ENCODE data around the gene DIPK1B. TPM values are rescaled to one million over a fixed set of nuclear protein-coding genes. Genes with fewer than 3 reads are reported as not detected.
"Not testable (repeated sequence)": the region's sequence is repeated elsewhere in the genome, so short reads cannot be mapped to it uniquely, and the experiment has no call there.

DIPK1B gene
- polyA plus RNA-seq, 1 of the 3 experiments (the other 2 are of a cell fraction) = 24.5 TPM

DNA sequence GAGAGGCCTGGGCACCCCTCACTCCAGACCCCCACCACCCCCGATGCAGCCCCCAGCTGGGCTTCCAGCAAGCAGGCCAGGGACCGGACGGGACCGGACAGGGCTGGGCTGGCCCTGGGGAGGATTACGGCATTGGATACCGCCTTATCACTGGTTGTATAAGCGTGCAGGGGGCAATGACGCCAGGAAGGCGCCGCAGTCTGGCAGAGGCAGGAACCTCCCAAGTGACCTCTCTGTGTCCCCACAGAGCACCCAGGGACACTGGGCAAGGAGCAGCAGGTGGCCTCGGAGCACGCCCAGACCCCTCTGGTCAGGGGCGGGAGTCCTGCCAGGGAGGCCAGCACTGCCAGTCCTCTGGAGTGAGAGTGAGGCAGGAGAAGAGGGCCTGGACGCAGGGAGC lies 52.7 kb downstream of the DIPK1B start:
- H3K9ac ChIP-seq = no peak overlapping the region
- no peak overlapping the region for H2AFZ ChIP-seq (ENCODE audit: low read depth)
- H3K9me3 ChIP-seq = no peaks in the 10 kb centered on the region
- no peaks in the 10 kb centered on the region; the same call in 1 of the 2 replicates for H3K27me3 ChIP-seq (ENCODE audit: insufficient read depth)
- no peaks in the 10 kb centered on the region for H3F3A ChIP-seq (replicated peaks; ENCODE audit: insufficient read depth)
- no peaks in the 10 kb centered on the region for H3K79me2 ChIP-seq (ENCODE audit: insufficient read depth)
- no peaks in the 10 kb centered on the region for H4K20me1 ChIP-seq (ENCODE audit: insufficient read depth)
- no peak overlapping the region for H3K4me2 ChIP-seq
- no peaks in the 10 kb centered on the region for H3K9me2 ChIP-seq
- ChIA-PET CTCF (no interaction called here), POLR2A (no interaction called here)
- H3K36me3 ChIP-seq (replicated peaks in 1 of 2; ENCODE audit: control insufficient read depth in 1 of 2, insufficient read depth in 2 of 2, low read length in 1 of 2) = no peaks in the 10 kb centered on the region
- WGBS (ENCODE audit: low lambda C conversion rate) = 92% methylated on average over 1 of the region's 14 CpGs
- no peak overlapping the region for H3K27ac ChIP-seq (ENCODE audit: low read depth in 2 of 2, low read length in 1 of 2)
- DNase-seq = no peak
- peaks cover 0 to 14% of the 10 kb centered on the region in 2 experiments; a peak in 1 of 4 replicates for H3K4me1 ChIP-seq (ENCODE audit: control insufficient read depth in 1 of 2, insufficient read depth in 2 of 2, low read depth in 1 of 2, low read length in 1 of 2)
- H3K4me3 ChIP-seq (ENCODE audit: low read depth in 2 of 2, low read length in 1 of 2) = no peak overlapping the region
- TF ChIP-seq GABPA (IDR thresholded peaks at IDR 0.05; ENCODE audit: low read depth) (no peak), GATA2 (CRISPR knock-in tag; IDR thresholded peaks at IDR 0.05) (no peak), MEF2A (IDR thresholded peaks at IDR 0.05; ENCODE audit: borderline replicate concordance, low read depth) (no peak), RCOR1 (IDR thresholded peaks at IDR 0.05; ENCODE audit: low read length) (no peak), CHD2 (IDR thresholded peaks at IDR 0.05; ENCODE audit: low read length, partially characterized antibody) (no peak), FOXM1 (IDR thresholded peaks at IDR 0.05; ENCODE audit: low read depth) (no peak), RXRA (IDR thresholded peaks at IDR 0.05; ENCODE audit: borderline replicate concordance, low read depth) (no peak), RAD21 (IDR thresholded peaks at IDR 0.05; ENCODE audit: low read length) (no peak), MAX (IDR thresholded peaks at IDR 0.05; ENCODE audit: low read depth) (no peak)

- H2AFZ ChIP-seq (ENCODE audit: low read depth); H3K4me3 ChIP-seq (ENCODE audit: low read depth in 2 of 2, low read length in 1 of 2); H3K4me2 ChIP-seq; H3K27ac ChIP-seq (ENCODE audit: low read depth in 2 of 2, low read length in 1 of 2); DNase-seq; H3K9me3 ChIP-seq; H3K36me3 ChIP-seq (replicated peaks in 1 of 2; ENCODE audit: control insufficient read depth in 1 of 2, insufficient read depth in 2 of 2, low read length in 1 of 2); H3K9me2 ChIP-seq; H3K27me3 ChIP-seq (ENCODE audit: insufficient read depth); H4K20me1 ChIP-seq (ENCODE audit: insufficient read depth); H3K4me1 ChIP-seq (ENCODE audit: control insufficient read depth in 1 of 2, insufficient read depth in 2 of 2, low read depth in 1 of 2, low read length in 1 of 2); H3K9ac ChIP-seq; H3F3A ChIP-seq (replicated peaks; ENCODE audit: insufficient read depth); H3K79me2 ChIP-seq (ENCODE audit: insufficient read depth): not testable (repeated sequence)
- CTCF ChIA-PET = interaction anchor here (1.0 to 3.7 kb wide), 7 partner anchors 8 to 94 kb away, joined by 3 to 22 read pairs (median 6); partner anchors contain the start of gene LCN8
- WGBS (ENCODE audit: low lambda C conversion rate) = 79% methylated on average over 14 of the region's 14 CpGs
- POLR2A ChIA-PET = interaction anchor here (1.0 kb wide), 1 partner anchor 38 kb away, joined by 3 read pairs; no protein-coding TSS in a partner anchor
Observed at GRCh38 chr9:136765745-136766409, 53.5 kb downstream of the DIPK1B start.

GRCh38 chr9:136766410-136767120 lies 54.2 kb downstream of the DIPK1B start:
- H4K20me1 ChIP-seq (ENCODE audit: insufficient read depth); H3K4me2 ChIP-seq; DNase-seq; H3K4me1 ChIP-seq (ENCODE audit: control insufficient read depth in 1 of 2, insufficient read depth in 2 of 2, low read depth in 1 of 2, low read length in 1 of 2); H3K27me3 ChIP-seq (ENCODE audit: insufficient read depth); H3K9ac ChIP-seq; H2AFZ ChIP-seq (ENCODE audit: low read depth); H3K36me3 ChIP-seq (replicated peaks in 1 of 2; ENCODE audit: control insufficient read depth in 1 of 2, insufficient read depth in 2 of 2, low read length in 1 of 2); H3K79me2 ChIP-seq (ENCODE audit: insufficient read depth); H3K4me3 ChIP-seq (ENCODE audit: low read depth in 2 of 2, low read length in 1 of 2); H3K9me3 ChIP-seq; H3K27ac ChIP-seq (ENCODE audit: low read depth in 2 of 2, low read length in 1 of 2); H3F3A ChIP-seq (replicated peaks; ENCODE audit: insufficient read depth); H3K9me2 ChIP-seq: not testable (repeated sequence)
- ChIA-PET POLR2A (interaction anchor here (1.0 kb wide), 1 partner anchor 38 kb away, joined by 3 read pairs; no protein-coding TSS in a partner anchor), CTCF (interaction anchor here (0.7 to 3.7 kb wide), 14 partner anchors 9 to 263 kb away, joined by 3 to 22 read pairs (median 4); partner anchors contain the start of genes ABCA2 and LCN8)
- WGBS (ENCODE audit: low lambda C conversion rate) = 48% methylated on average over 16 of the region's 18 CpGs

Measured in SK-N-SH (cell line).